Left hindlimb (tissue), 1 donor: ENCODE results near the gene TFF1.

Source experiments
- DNase-seq: peaks from one replicate; pipeline ENCODE4 v3.0.0-alpha.2; 2018

TFF1 gene

DNA sequence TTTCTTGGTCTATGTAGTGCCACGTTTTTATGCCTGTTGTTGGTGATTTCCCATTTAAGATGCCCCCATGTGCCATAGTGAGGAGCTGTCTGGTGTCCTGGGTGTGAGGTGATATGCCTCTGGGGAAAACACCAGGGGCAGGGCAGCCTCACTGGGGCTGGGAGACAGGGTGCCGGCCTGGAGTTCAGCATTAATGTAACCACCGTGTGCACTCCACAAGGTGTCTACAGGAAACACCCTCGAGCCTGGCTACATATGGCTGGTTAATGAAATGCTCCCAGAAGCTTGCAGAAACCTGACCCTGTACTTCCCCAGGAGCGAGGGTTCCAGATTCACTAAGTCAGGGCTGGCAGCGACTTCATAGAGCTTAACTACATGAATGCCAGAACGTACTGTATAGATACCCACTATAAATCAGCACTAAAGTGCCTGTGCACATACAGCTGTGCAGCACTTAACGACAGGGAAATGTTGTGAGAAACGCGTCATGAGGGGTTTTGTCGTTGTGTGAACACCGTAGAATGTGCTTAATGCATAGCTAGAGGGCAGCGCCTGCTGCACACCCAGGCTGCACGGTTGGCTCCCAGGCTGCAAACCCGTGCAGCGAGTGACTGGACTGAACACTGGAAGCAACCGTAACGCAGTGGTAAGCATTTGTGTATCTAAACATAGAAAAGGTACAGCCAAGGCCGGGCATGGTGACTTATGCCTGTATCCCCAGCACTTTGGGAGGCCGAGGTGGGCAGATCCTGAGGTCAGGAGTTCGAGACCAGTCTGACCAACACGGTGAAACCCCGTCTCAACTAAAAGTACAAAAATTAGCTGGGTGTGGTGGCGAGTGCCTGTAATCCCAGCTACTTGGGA lies 25.9 kb downstream of the TFF1 start:
- no peak for DNase-seq

DNA sequence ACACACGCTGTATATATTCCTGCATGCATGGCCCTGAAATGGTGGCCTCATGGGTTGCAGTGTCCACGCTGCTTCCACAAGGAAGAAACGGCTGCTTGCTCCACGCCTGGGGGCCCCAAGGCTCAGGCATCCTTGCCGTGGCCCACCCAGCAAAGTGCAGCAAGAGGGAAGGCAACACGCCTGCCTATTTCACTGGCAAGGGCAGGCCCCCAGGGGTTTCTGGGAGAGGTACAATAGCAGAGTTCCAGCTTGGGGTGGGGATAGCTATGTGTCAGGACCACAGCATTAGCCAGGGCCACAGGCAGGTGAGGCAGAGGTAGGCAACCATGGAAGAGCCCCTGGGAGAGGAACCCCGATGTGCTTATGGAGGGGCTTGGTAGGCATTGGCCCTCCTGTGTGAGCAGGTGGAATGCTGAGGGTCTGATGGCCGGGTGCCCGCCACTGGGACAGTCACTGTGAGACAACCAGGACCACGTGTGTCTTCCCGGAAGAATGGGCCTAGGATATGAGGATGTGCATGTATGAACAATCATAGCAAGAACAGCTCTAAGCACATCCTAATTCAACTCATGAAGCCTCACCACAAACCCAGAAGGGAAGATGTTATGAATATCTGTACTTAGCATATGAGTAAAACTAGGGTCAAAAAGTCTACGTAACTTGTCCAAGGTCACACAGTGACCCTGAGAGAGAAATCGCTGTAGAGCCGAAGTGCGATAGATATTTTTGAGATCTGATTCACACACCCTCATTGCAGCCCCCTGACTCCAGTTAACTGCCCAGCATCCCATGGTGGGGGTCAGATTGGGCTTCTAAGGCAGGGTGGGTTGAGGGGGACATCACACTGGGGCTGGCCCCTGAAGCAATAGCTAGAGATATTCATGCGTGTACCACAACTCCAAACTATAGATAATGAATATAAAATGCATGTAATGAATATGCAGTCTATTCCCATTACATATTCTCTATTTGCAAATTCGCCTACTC lies 27.3 kb downstream of the TFF1 start:
- DNase-seq, result no peak

DNA sequence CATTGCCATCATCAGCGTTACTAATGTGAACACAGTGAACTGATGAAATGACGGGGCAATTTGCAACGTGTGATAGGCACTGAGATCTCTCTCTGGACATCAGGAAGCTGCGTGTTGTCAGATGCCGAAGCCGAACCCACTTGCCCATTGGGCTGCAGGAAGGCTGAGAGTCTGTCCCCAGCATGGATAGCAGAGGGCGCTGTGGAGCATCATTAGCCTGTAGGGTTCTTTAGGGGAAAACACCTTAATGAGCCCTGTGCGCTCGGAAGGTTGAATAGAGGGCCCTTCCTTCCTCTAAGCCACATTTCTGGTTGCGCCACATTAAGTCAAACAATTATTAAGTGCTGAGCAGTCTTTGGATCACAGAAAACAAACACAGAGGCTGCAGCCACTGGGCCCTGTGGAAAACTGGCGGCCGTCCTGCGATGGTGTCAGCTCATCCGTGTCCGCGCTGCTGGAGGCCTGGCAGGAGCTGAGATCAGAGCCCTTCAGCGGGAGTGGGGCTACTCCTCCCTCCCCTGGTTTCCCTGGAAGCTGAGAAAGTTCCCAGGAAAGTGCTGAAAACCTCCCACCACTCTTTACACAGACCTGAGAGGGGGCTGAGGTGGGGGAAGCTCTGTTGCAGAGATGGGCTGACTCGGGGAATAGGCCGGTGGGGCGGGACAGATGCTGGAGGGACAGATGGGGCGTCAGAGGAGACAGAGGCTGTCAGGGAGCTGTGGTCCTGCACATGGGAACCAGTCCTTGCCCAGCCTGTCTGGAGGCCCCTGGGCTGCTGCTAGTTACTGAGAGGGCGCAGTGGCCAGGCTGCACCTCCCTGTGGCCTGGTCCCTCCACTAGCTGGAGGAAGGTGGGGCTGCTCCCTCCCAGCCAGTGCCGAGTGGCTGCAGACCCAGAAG lies 28.3 kb downstream of the TFF1 start:
- peak; percentile 50 for DNase-seq

DNA sequence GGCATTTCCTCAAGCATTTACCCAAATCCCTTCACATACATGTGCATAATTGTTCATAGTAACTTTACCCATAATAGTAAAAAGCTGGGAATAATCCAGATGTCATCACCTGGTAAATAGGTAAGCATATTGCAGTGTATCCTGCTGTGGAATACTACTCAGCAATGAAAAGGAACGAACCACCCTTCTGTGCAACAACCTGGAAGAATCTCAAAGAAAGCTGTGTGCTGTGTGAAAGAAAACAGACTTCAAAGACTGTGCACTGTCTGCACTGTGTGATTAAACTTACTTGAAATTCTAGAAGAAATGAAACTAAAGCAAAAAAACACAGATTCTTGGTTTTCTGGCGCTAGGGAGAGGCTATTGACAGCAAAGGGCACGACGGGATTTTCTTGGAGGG lies 29.1 kb downstream of the TFF1 start:
- DNase-seq, result no peak

DNA sequence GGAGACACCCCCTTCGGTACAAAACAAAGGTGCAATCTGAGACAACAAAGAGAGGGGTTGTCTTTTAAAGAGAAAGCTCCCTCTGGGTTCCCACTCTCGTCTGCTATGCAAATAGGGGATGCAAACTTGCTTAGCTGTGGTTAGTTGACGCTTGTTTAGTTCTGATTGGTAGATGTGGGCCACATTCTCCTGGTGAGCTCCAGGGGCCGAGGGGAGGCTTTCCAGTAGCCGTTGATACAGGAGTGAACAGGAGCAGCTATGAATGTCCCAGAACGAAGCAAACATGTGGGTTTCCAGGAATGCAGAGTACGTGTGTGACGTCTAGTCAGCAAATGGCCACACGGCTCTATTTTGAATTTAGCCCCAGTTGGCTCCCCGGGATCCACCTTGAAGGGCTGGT lies 30.3 kb downstream of the TFF1 start:
- no peak for DNase-seq

DNA sequence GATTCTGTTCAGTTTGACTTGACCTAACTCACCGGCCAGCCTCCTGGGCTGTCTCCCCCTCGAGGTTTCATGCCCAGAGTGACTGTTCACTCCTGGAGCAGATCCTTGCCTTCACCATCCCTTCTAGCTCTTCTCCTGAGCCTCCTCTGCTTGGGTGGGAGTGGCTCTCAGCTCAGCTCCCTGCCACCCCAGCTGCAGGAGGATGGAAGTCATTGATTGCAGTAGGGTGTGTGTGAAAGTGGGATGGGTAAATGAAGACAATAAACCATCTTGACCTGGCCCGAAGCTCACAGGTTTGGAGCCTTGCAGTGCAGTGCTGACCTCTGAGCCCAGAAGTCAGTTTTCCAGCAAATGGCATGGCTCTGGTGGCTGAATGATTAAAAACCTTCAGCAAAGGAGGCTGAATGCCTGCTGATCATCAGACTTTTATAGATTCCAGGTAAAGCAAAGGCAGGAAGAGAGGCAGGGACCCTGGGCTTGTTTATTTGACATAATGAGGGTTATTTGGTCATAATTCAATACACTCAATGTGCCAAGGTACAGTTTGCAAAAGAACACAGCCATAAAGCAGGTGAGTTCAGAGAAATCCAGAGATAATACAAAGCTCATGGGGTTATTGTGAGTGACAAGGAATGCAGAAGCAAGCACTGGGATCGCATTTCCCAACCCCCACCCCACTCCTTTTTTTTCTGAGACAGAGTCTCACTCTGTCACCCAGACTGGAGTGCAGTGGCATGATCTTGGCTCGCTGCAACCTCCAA lies 33.6 kb downstream of the TFF1 start:
- no peak for DNase-seq

DNA sequence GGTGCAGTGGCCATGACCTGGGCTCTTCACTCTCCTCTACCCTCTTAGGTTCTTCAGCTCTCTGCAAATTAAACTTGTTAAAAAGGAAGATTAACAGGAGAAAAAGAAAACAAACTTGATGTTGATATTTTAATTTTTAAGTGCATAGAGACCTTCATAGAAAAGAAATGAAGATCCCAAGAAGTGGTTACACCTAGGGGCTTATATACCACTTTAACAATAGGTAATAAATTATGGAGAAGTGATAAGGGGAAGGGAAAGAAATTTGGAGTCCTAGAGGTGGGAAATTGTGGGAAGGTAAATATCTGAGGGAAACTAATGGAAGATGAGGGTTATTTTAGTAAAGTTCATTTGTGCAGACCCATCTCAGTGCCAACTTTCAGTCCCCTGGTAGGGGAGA lies 34.7 kb downstream of the TFF1 start:
- no peak for DNase-seq

DNA sequence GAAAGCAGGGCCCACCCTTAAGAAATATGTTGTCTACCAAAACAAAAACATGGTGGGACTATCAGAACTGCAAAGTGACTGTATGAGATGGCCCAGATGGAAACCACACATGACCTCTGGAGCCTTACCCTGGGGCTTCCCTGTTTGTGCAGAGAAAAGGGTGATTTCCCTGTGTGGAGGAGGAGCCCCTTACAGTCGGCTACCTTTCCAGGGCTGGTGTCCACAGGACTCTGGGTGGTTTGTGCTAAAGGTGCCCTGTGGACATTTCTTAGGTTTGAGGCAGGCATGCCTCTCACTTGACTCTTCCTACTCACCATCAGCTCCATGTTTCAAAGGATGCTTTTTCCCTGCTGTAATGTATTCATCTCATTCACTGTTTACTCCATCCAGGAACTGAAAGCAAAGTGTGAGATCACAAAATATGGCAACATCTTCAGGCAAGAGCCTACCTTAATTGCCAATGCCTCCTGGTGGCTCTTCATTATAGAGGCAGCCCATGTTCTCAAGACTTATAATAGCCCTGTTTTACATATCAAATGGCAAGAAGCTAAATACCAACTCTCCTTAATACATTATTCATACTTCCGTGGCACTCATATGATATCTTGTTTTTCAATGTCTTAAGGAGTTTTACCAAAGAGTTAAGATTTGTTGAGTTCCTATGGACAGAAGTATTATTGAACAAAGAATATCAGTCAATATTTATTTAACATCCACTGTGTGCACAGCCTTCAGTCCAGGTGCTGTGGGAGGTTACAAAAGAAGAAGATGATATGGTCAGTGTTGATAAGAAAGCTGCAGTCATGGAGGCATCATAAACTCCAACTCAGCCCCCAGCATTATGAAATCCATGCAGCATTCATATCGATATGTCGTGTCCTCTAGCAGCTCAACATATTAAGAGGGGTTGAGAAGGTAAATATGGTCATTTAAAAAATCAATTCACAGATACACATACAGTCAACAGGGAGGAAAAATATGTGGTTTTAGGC lies 35.7 kb downstream of the TFF1 start:
- DNase-seq, result no peak

DNA sequence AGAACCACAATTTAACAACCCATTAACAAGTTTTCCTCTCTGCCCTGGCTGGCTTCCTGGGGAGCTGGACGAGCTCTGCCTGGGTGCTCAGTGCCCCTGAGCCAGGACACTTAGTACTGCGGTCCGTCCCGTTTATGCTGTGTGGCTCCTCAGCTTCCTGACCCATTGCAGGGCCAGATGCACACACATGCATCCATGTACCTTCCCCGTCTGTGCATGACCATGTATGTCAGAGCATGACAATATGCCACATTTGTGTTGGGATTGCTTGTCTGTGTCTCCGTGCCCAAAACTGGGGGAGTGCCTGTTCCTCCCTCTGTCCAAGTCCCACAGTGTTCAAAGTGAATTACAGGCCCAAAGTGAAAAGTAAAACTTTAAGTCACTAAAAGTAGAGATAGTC lies 41.4 kb downstream of the TFF1 start:
- DNase-seq, result no peak

DNA sequence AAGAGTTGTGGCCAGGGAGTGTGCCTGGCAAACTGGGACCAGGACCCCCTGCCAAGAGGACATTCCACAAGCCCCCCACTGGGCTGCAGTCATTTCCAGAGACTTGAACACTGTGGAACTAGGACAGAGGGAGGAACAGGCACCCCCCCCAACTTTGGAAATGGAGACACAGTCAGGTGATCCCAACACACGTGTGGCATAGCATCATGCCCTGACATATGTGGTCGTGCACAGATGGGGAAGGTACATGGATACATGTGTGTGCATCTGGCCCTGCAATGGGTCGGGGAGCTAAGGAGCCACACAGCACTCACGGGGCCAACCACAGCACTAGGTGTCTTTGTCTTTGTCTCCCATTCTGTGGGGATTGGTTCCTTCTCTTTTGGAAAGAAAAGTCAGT lies 44.5 kb downstream of the TFF1 start:
- DNase-seq, result no peak

DNA sequence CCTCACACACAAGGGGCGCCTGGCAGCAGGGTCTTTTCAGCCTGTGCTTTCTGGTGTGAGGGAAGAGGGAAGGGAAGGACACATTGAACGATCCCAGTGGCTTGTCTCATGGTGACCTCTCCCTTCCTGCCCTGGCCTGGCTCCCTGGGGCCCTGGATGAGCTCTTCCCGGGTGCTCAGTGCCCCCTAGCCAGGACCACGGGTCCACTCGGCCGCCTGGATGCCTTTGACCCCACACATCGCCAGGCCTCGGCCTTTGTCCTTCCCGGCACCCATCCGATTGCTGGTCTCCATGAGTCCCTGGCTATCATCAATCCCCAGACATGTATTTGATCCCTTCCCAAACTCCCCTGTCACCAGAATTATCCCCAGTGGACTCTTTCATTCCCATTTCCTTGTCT lies 45.1 kb downstream of the TFF1 start:
- no peak for DNase-seq

DNA sequence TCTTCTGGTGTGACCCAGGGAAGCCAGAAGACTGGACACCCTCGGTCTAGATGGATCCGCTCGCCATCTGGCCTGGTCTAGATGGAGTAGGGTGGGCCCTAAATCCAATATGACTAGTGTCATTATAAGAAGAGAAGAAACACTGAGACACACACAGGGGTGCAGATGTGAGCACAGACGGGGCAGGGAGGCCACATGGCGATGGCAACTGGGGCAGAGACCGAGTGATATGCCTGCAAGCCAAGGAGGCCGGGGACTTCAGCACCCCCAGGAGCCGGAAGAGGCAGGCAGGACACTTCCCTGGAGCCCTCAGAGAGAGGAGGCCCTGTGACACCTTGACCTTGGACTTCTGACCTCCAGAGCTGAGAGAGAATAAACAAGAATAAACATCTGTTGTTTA lies 45.5 kb downstream of the TFF1 start:
- no peak for DNase-seq

DNA sequence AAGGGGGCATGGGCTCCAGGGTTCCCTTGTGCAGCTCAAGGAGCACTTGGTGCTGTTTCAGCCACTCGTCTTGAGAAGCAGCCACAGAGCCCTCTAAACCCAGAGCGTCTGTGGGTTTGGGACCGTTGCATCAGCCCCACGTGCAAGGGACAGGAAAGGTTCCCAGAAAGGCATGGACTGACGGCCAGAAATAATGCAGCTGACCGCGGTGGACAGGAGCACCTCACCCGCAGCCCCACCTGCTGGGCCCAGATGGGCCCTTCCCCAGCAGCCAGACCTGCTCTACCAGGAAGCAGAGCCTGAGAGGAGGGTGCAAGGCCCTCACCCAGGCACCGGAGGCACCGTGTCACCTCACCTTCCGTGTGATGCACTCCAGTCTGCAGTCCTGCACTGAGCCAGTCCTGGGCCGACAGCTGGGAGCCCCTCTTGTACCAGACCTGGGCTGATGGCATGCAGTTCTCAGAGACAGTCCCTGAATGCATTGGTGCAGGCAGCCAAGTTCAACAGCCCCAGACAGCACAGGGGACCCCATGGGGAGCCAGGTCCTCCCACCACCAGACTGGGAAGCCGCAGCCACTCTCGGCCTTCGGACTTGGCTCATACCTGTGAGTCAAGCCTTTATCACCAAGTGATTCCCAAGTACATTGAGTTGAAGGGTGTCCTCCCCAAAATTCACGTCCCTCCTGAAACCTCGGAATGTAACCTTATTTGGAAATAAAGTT lies 46.3 kb downstream of the TFF1 start:
- DNase-seq, result no peak

DNA sequence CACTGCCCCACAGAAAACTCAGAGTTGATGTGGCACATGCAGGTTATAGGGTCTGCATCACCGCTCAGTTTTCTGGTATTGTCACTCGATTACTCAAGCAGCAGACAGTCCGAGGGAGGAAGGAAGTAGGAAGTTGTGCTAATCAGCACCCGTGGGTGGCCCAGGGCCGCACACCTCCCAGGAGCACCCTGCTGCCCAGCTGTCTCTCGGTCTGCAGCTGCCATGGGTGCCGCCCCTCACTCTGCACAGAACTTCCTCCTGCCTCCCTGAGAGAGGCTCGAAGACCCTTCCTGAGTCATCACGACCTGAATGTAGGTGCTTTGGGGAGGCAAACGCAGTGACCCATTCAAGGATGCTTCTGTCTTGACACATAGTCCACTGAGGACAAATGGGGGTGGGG lies 47.0 kb downstream of the TFF1 start:
- DNase-seq, result no peak

DNA sequence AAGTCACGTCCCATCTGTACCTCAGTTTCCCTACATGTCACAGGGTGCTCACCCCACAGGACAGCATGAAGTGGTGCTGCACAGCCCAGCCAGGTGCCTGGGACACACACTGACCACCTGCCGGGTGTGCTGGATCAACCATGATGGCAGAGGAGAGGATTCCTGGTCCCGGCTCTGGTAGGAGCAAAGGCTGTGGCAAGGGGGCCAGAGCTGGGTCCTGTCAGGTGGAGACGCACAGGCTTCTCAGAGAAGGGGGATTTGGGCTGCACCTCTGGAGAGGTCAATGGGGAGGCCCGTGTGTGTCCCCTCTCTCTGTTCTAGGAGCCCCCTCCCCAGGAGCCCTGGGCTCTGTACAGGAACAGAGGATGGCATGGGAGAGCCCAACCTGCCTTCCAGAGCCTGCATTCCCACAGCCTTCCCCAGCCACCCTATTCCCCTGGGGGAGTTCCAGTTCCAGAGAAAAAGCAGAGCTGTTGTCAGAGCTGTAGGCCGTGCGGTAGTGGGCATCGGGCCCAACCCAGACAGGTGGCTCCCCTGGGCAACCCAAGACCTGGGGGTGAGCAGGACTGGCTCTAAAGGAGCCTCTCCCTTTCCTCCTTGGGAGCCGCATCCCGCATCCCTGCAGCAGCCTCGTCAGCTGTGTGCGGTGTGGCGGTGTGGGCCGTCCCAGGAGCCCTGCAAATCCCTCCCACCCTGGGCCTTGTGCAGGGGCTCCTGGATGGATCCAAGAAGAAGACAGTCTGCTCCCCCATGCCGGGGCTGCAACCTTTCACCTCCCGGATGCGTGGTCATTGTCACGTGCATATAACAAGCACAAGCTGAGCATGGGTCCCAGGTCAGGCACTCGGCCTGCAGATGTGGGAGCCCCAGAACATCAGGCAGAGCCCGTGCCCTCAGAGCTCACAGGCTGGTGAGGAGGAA lies 48.2 kb downstream of the TFF1 start:
- DNase-seq, result no peak

DNA sequence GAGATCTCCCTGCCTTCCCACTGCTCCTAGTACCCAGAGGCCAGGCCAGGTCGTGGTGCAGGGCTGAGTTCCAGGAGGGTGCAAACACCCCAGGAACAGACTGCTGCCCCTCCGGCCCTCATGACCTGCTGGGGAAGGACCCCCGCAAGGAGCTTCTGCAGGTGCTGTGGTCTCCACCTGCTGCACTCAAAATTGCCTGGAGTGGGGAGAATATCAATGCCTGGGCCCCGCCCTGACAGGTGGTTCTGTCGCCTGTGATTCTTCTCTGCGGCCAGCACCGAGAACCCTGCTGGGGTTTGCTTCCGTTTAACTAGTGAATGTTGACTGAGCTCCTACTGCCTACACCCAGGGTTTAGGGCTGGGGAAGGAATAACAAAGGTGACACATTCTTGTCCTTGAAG lies 49.0 kb downstream of the TFF1 start:
- DNase-seq, result no peak

DNA sequence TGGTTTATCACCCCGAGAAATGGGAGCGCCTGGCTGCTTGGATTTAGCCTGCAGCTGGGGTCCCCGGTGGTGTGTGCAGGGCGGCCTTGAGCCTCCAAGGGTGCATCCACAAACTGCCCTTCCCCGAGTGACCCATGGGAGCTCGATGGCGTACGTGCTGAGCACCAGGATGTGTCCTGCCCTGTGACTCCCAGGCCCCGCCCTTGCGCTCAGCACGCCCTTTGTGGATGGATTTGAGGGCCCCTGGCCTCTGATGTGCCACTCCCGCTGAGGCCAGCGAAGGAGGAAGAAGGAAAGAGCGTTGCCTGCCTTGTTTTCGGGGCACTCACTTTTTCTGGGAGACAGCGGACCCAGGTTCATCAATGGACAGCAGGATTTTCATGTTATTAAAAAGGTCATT lies 49.4 kb downstream of the TFF1 start:
- DNase-seq, result no peak

DNA sequence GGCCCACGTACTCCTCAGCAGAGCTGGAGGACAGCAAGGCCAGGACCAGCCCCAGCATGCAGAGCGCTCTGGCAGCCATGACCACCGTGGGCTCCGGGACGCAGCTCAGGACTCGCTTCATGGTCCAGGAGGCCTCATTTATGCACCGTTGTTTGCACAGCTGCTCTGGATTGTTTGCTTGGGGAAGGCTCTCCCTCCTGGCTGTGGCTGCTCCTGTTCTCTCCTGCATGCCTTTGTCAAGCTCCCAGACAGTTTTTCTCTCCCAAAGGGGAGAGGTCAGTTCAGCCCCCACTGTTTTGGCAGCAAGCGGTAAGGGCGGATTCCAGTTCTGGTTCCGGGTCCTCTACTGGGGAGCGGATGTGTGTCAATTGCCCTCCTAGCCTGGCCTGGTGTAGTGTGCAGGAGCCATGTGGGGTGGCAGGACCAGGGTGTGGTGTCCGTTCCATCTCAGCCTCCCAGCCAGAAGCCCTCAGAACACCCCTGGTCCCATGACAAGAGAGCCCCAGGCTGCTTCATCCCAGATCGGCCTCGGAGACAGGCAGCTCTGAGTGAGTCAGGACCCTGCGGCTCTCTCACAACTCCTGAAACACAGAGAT lies 50.9 kb downstream of the TFF1 start, which contains the start of gene TFF3:
Gene TFF3, minus strand, starts transcription at position 114 of the 596 bp plus-strand sequence. Its CDS starts 35 bp downstream, at position 79.
- no peak for DNase-seq
